ENCODE measurements around the gene COL8A1. TPM values are rescaled to one million over a fixed set of nuclear protein-coding genes. Genes with fewer than 3 reads are reported as not detected.
"Not testable (repeated sequence)": the region's sequence is repeated elsewhere in the genome, so short reads cannot be mapped to it uniquely, and the experiment has no call there.

The COL8A1 gene
- total RNA-seq (2022) (29.1 and 112 TPM in 2 replicates), Bru-seq, nascent RNA (percentile 78 among the genes with signal in this experiment), BruChase-seq, experiment 1, labeled RNA remaining after a 6-hour chase (percentile 59 among the genes with signal in this experiment), BruChase-seq, experiment 2, labeled RNA remaining after a 2-hour chase (percentile 62 among the genes with signal in this experiment)
- long read RNA-seq, full-length matches to known transcripts = 138 of 249 reads
- long read RNA-seq, partial matches to known transcripts = 7 of 249 reads
- long read RNA-seq, other reads (novel, unspliced or antisense) = 104 of 249 reads

GRCh38 chr3:99638167-99638948, at the start of gene COL8A1:
COL8A1 (plus strand) TSS chr3:99638594; CDS start chr3:99790683, 152,089 bp downstream.
- intact Hi-C loops (cut with micrococcal nuclease) = loop anchor here (5.0 kb wide), 4 partner anchors 101 to 616 kb away; no protein-coding TSS in a partner anchor
- H3K9me3 Mint-ChIP-seq (ENCODE audit: unreplicated experiment) = no peaks in the 10 kb centered on the region

DNA sequence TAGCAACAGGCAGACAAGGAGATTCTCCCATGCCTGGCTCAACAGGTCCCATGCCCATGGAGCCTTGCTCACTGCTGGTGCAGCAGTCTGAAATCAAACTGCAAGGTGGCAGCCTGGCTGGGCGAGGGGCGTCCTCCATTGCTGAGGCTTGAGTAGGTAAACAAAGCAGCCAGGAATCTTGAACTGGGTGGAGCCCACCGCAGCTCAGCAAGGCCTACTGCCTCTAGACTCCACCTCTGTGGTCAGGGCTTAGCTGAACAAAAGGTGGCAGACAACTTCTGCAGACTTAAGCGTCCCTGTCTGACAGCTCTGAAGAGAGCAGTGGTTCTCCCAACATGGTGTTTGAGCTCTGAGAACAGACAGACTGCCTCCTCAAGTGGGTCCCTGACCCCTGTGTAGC, 49.2 kb upstream of the COL8A1 start:
- DNase-seq (ENCODE audit: unreplicated experiment); H3K27me3 Mint-ChIP-seq (ENCODE audit: insufficient read depth, unreplicated experiment); BruUV-seq (replicated peaks); H3K27ac Mint-ChIP-seq (ENCODE audit: low read depth, unreplicated experiment); H3K4me3 Mint-ChIP-seq (ENCODE audit: unreplicated experiment); H3K36me3 Mint-ChIP-seq (ENCODE audit: insufficient read depth, unreplicated experiment); POLR2A ChIA-PET; intact Hi-C loops (cut with micrococcal nuclease); H3K9me3 Mint-ChIP-seq (ENCODE audit: unreplicated experiment); H3K4me1 Mint-ChIP-seq (ENCODE audit: insufficient read depth, unreplicated experiment): not testable (repeated sequence)
- CTCF ChIA-PET = interaction anchor here (0.7 to 1.1 kb wide), 4 partner anchors 9 to 172 kb away, joined by 3 read pairs; no protein-coding TSS in a partner anchor

More at GRCh38 chr3:99638167-99638948, at the start of gene COL8A1:
- Mint-ChIP-seq H3K4me3 (ENCODE audit: unreplicated experiment) (peak within 1 kb of the TSS; percentile 85), H3K36me3 (ENCODE audit: insufficient read depth, unreplicated experiment) (no peaks in the 10 kb centered on the region), H3K4me1 (ENCODE audit: insufficient read depth, unreplicated experiment) (peaks cover 53% of the 10 kb centered on the region), H3K27me3 (ENCODE audit: insufficient read depth, unreplicated experiment) (no peaks in the 10 kb centered on the region), H3K27ac (ENCODE audit: low read depth, unreplicated experiment) (peak within 1 kb of the TSS; percentile 86)
- TF ChIP-seq CTCF (IDR thresholded peaks at IDR 0.05; ENCODE audit: unreplicated experiment) = no peak
- CTCF ChIA-PET = interaction anchor here (0.5 to 17.3 kb wide), 15 partner anchors 10 to 636 kb away, joined by 3 to 209 read pairs (median 5); no protein-coding TSS in a partner anchor
- POLR2A ChIA-PET = interaction anchor here (0.7 to 6.3 kb wide), 27 partner anchors 10 to 814 kb away, joined by 3 to 47 read pairs (median 4); no protein-coding TSS in a partner anchor
- BruUV-seq (replicated peaks) = TSS peak; percentile 66
- peak; percentile 81 for DNase-seq (ENCODE audit: unreplicated experiment)

DNA sequence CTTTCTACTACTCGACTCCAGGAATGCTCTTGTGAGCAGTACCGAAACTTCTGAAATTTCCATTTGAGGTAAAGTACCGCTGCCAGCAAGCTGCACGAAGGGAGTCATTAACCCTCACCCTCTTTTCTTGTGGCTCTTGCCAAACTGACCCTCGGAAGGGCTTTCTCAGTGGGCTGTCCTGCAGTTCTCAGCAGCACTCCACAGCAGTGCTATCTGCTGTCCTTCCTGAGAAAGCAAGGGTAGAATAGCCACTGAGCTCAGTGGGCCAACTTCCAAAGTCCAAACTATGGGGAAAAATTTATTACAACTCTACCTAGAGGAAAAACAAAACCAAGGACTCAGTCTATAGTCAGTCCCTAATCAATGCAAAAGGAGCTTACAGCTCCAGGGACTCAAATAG, 38.5 kb upstream of the COL8A1 start:
- Mint-ChIP-seq H3K9me3 (ENCODE audit: unreplicated experiment) (no peaks in the 10 kb centered on the region), H3K27ac (ENCODE audit: low read depth, unreplicated experiment) (no peak overlapping the region), H3K4me3 (ENCODE audit: unreplicated experiment) (no peak overlapping the region), H3K36me3 (ENCODE audit: insufficient read depth, unreplicated experiment) (no peaks in the 10 kb centered on the region), H3K27me3 (ENCODE audit: insufficient read depth, unreplicated experiment) (no peaks in the 10 kb centered on the region), H3K4me1 (ENCODE audit: insufficient read depth, unreplicated experiment) (no peaks in the 10 kb centered on the region)
- DNase-seq (ENCODE audit: unreplicated experiment) = no peak
- no TSS peak for BruUV-seq (replicated peaks)
- intact Hi-C loops (cut with micrococcal nuclease) = no loop called here
- ChIA-PET POLR2A (no interaction called here), CTCF (interaction anchor here (0.5 to 1.0 kb wide), 2 partner anchors 86 to 749 kb away, joined by 3 to 4 read pairs; no protein-coding TSS in a partner anchor)
- TF ChIP-seq CTCF (IDR thresholded peaks at IDR 0.05; ENCODE audit: unreplicated experiment) = no peak

GRCh38 chr3:99601515-99601914, 36.9 kb upstream of the COL8A1 start:
- TF ChIP-seq CTCF (IDR thresholded peaks at IDR 0.05; ENCODE audit: unreplicated experiment) = no peak
- ChIA-PET POLR2A (interaction anchor here (0.7 kb wide), 1 partner anchor 95 kb away, joined by 3 read pairs; no protein-coding TSS in a partner anchor), CTCF (interaction anchor here (0.7 kb wide), 1 partner anchor 119 kb away, joined by 3 read pairs; no protein-coding TSS in a partner anchor)
- H3K27ac Mint-ChIP-seq (ENCODE audit: low read depth, unreplicated experiment) = no peak overlapping the region
- no peak overlapping the region for H3K4me3 Mint-ChIP-seq (ENCODE audit: unreplicated experiment)
- intact Hi-C loops (cut with micrococcal nuclease) = no loop called here
- no peak for DNase-seq (ENCODE audit: unreplicated experiment)
- no peaks in the 10 kb centered on the region for H3K4me1 Mint-ChIP-seq (ENCODE audit: insufficient read depth, unreplicated experiment)
- no peaks in the 10 kb centered on the region for H3K9me3 Mint-ChIP-seq (ENCODE audit: unreplicated experiment)
- no peaks in the 10 kb centered on the region for H3K27me3 Mint-ChIP-seq (ENCODE audit: insufficient read depth, unreplicated experiment)
- no peaks in the 10 kb centered on the region for H3K36me3 Mint-ChIP-seq (ENCODE audit: insufficient read depth, unreplicated experiment)
- no TSS peak for BruUV-seq (replicated peaks)
